NCI-H69 (cell line): ENCODE results near the gene PRKG1.
"Not testable (repeated sequence)": the region's sequence is repeated elsewhere in the genome, so short reads cannot be mapped to it uniquely, and the experiment has no call there.

Experiments used
- DNase-seq: peaks from one replicate; lab custom pipeline; 2025; lab: John Stamatoyannopoulos, UW

Gene PRKG1

GRCh38 chr10:51654918-51655317 is 580.6 kb downstream of the PRKG1 start:
- peak; percentile 32 for DNase-seq

GRCh38 chr10:51656503-51656902 is 582.2 kb downstream of the PRKG1 start:
- DNase-seq = no peak

- DNase-seq = no peak
Measured at GRCh38 chr10:51658000-51658399, 583.7 kb downstream of the PRKG1 start.

DNA sequence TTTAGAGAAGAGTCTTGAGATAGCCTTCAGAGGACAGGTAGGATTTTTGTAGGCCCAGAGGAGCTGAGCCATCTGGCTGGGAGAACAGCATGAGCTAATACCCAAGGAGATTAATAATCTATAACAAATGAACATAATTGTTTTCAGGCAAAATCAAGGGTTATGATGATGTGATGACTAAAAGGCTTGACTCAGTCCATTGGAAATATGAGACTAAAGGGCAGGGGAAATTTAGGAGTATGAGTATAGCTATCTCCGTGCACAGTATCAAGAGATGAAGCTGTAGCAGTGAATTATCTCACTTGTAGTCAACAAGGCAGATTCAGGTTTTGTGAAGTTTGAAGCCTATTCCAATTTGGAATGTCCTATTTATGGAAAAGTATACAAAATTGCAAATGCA is 585.1 kb downstream of the PRKG1 start:
- DNase-seq = no peak

DNA sequence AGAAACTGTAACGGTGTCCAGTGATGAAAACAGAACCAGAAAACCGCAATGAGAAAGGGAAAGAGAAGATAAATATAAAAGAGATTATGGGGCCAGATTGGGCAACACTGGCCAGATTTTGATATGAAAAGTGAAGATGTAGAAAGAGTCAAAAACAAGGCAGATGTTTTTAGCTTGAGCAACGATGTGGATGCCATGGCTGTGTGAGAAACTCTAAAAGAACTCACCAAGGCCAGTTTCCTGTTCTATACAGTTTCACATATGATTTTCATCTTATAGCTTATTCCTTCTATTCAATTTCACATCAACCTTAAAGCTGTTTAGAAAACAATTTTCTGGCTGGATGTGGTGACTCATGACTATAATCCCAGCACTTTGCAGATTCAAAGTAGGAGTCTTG is 588.8 kb downstream of the PRKG1 start:
- no peak for DNase-seq

- DNase-seq = no peak
Measured at GRCh38 chr10:51666456-51666855, 592.2 kb downstream of the PRKG1 start.

GRCh38 chr10:51667678-51668335 is 593.5 kb downstream of the PRKG1 start:
- DNase-seq = peak; percentile 72

- peak; percentile 30 for DNase-seq
Measured at GRCh38 chr10:51668336-51668689, 594.0 kb downstream of the PRKG1 start.

GRCh38 chr10:51669041-51669440 is 594.8 kb downstream of the PRKG1 start:
- no peak for DNase-seq

- DNase-seq = no peak
Measured at GRCh38 chr10:51672039-51672535, 597.8 kb downstream of the PRKG1 start.

GRCh38 chr10:51675088-51675487 is 600.8 kb downstream of the PRKG1 start:
- no peak for DNase-seq

GRCh38 chr10:51679841-51680240 is 605.6 kb downstream of the PRKG1 start:
- DNase-seq = no peak

DNA sequence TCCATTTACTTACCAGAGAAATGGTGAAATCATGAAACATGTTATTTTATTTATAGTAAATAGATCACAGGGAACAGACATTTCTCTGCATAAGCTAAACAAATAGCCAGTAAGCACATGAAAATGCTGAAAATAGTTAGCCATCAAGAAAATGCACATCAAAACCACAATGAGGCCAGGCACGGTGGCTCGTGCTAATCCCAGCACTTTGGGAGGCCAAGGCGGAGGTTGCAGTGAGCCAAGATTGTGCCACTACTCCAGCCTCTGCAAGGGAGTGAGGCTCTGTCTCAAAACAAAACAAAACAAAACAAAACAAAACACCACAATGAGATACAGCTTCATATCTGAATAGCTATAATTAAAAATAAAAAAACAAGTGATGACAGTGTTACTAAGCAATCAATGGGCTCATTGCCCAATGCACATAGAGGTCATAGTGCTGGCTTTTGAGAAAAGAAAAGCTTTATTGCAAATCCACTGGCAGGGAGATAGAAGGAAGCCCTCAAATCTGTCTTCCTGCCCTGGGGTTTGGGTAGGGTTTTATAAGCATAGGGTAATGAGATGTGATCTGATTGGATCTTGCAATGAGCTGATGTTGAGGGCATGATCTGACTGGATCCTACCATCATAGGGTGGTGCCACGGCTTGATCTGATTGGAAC is 608.9 kb downstream of the PRKG1 start:
- no peak for DNase-seq

DNA sequence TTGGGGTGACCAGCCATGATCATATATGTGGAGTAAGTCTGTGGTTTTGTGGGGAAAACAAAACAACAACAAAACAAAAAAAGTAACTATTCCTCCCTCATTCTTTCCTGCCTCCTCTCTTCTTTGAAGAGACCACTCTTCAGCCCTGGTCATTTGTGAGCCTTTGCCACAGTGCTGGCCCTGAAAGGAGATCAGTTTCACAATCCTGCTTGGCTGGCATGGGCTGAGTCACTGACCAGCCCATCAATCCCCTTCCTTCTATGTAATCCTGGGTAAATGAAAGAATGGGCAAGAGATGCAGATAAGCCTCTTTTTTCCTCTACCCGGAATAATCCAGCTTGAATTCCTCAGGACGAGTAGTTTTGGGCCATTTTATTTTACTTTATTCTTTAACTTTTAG is 611.5 kb downstream of the PRKG1 start:
- DNase-seq = no peak

GRCh38 chr10:51687296-51687695 is 613.0 kb downstream of the PRKG1 start:
- no peak for DNase-seq

GRCh38 chr10:51688826-51689225 is 614.5 kb downstream of the PRKG1 start:
- DNase-seq = not testable (repeated sequence)

- no peak for DNase-seq
Measured at GRCh38 chr10:51689536-51689935, 615.2 kb downstream of the PRKG1 start.

DNA sequence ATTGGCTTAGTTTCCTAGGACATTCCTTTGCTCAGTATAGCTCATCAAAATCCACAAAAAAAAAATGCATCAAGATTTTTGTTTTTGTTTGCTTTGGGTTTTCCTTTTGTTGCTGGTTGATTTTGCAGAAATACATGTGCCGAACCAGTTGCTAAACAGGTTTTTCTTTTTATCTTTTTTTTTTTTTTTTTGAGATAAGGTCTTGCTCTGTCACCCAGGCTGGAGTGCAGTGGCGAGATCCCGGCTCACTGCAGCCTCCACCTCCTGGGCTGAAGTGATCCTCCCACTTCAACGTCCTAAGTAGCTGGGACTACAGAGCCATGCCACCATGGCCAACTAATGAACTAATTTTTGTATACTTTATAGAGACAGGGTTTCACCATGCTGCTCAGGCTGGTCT is 616.8 kb downstream of the PRKG1 start:
- no peak for DNase-seq

DNA sequence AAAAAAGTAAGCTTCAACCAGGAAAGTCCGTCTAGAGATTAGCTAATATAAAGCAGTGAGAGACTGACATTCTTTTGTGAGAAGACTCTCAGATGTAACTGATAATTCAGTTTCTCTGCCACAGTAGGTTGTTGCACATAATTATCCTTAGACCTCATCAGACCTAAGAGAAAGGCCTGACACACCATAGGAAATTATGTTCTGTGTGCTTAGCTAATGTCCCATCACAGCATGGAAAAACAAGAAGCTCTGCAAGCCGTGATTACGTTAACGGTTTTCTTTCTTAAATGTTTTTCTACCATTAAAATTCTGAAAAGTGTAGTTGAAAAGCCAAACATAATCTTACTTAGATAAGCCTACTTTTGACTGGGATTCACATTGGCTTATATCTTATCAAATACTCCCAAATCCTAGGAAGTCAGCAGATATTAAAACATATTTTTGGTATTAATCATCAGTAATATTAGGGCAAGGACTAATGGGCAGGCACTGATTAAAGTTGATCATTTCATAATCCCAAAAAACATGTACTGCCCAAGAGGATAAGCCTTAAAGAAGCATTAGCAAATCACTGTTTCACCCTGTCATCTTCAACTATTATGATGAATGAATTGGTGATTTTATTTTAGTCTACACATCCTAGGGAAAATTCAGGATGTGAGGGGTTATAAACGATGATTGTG is 619.9 kb downstream of the PRKG1 start:
- peak; percentile 75 for DNase-seq

DNA sequence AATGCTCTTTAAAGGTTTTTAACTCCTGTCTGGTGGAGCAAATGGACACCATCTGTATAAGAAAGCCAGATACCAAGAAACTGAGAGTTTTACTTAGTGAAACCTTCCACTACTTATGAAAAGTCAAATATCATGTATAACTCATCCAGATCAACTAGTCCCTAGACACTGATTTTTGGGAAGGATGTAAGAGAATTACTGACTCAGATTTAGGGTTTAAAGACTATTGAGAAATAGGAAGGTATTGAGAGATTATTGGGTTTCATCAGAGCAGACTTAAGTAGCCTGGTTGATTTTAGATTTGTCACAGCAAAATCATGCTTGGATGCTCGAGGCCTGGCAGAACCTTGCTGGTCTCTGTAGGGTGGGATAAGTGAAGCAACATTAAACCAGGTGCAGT is 622.0 kb downstream of the PRKG1 start:
- no peak for DNase-seq

- no peak for DNase-seq
Measured at GRCh38 chr10:51698473-51699063, 624.3 kb downstream of the PRKG1 start.

DNA sequence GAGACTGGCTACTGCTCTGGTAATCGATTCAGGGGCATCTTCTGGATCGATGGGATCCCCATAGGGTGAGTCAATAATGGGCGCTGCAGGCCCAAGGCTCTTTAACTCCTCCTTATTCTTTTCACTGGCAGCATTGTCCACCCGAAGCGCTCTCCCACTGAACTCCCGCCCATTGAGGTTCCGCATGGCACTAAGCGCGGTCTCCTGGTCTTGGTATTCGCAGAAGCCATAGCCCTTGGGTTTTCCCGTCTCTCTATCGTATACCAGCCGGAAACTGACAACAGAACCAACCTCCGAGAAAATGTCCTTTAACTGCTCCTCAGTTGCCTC is 624.8 kb downstream of the PRKG1 start:
- DNase-seq = no peak
